Right lobe of liver (tissue), 4 donors: ENCODE results near the gene GNG14.

Experiments used
- CTCF ChIP-seq, 4 donors: fragments of 200-600 bp in 3 of 4; fragments of 450-650 bp in 1 of 4; IDR thresholded peaks; one replicate each; pipeline versions ENCODE4 v1.5.1 to v1.8.0; 2016 to 2022; ENCODE audit warnings: antibody characterized with exemption in 4 of 4, mild to moderate bottlenecking in 2 of 4
- POLR2A ChIP-seq: fragments of 450-650 bp; IDR thresholded peaks from one replicate; pipeline ENCODE4 v1.6.1; 2017; ENCODE audit warnings: antibody characterized with exemption, mild to moderate bottlenecking
- donor health status: DM: no; HTN: no; CAD: no.
- donor health status: DM: no; HTN: no; CAD: no.
- donor health status: DM: no; HTN: yes; CAD: no.

- no peak for TF ChIP-seq CTCF (IDR thresholded peaks at IDR 0.05)
- no peak for TF ChIP-seq POLR2A
Measured at GRCh38 chr19:12655546-12655945, 32.3 kb upstream of the GNG14 start.
